Measurements from ENCODE around the gene RANBP3. TPM values are rescaled to one million over a fixed set of nuclear protein-coding genes. Genes with fewer than 3 reads are reported as not detected.

Gene RANBP3
- total RNA-seq, 1 experiment from 2014 or later, result 62.4 TPM

DNA sequence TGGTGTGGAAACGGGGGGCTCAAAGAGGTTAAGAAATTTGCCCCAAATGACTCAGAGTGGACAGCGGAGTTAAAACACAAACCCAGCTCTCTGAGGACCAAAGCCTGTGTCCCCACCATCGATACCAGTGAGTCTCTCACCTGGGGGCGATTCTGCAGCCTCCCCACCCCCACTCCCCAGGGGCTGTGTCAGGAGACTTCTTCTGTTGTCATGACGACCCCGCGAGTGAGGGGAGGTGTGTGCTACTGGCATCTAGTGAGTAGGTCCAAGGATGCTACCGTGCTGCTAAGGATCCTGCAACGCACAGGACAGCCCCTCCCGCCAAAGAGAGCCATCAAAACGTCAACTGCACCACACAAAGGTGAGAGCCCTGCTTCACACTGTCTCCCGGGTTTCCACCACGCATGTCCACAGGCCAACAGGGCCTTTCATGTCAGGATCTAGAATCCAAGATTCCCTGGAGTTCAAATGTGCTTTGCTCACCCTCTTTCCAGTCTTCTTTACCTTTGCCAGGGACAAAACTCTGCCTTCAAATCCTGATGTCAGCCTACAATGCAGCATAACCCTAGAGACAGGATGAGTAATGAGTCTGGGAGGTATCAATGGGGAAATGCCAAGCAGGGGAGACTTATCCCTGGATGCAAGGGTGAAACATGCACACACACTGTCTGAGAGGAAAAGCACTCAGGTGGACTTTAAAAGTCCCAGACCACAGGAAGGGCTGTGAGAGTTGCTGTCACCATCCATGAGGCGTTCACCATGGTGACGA is 3.9 kb downstream of the RANBP3 start:
- RAD21 ChIA-PET (ENCODE audit: low non-redundant PET in 1 of 2, low total read pairs in 2 of 2, uncharacterized antibody in 2 of 2, unreplicated experiment in 2 of 2), result no interaction called here

More for the DNA sequence above, 3.9 kb downstream of the RANBP3 start:
- Histone ChIP-seq H3K9ac (ENCODE audit: low read length) (no peak overlapping the region), H3K27me3 (ENCODE audit: insufficient read depth, low read length) (no peaks in the 10 kb centered on the region), H4K20me1 (ENCODE audit: insufficient read depth) (no peaks in the 10 kb centered on the region), H3K27ac (ENCODE audit: low read depth, low read length) (no peak overlapping the region), H3K9me3 (ENCODE audit: control insufficient read depth in 1 of 2, insufficient read depth in 1 of 2, low read depth in 1 of 2, low read length in 2 of 2) (no peaks in the 10 kb centered on the region), H3K4me2 (ENCODE audit: low read length) (no peak overlapping the region), H3K36me3 (ENCODE audit: control insufficient read depth in 1 of 2, insufficient read depth in 2 of 2, low read length in 2 of 2) (peaks cover 2 to 22% of the 10 kb centered on the region in 2 experiments; a peak in 3 of 4 replicates), H2AFZ (ENCODE audit: low read depth, low read length, poor library complexity, severe bottlenecking) (no peak overlapping the region), H3K4me3 (replicated peaks in 1 of 2; ENCODE audit: low read depth in 1 of 2, low read length in 2 of 2) (no peak overlapping the region), H3K79me2 (ENCODE audit: insufficient read depth, low read length) (peaks cover 96% of the 10 kb centered on the region), H3K9me2 (ENCODE audit: insufficient read depth) (no peaks in the 10 kb centered on the region), H3K4me1 (ENCODE audit: control insufficient read depth in 1 of 2, insufficient read depth in 2 of 2, low read length in 2 of 2) (peaks cover 5 to 15% of the 10 kb centered on the region in 2 experiments)
- ChIA-PET POLR2A (no interaction called here), CTCF (no interaction called here)
- intact Hi-C loops (cut with micrococcal nuclease), result no loop called here
- TF ChIP-seq ZNF274 (IDR thresholded peaks at IDR 0.05; ENCODE audit: low read depth, low read length) (no peak), EZH2phosphoT487 (IDR thresholded peaks at IDR 0.05; ENCODE audit: borderline replicate concordance) (no peak), POLR2A (IDR thresholded peaks at IDR 0.05; ENCODE audit: borderline replicate concordance, extremely low read depth, insufficient read depth, insufficient read length) (no peak), SIN3A (IDR thresholded peaks at IDR 0.05; ENCODE audit: low read depth) (no peak), EGR1 (IDR thresholded peaks at IDR 0.05; ENCODE audit: low read depth) (no peak), ELF1 (IDR thresholded peaks at IDR 0.05; ENCODE audit: borderline replicate concordance, low read depth) (no peak), JUND (IDR thresholded peaks at IDR 0.05) (no peak), SP1 (IDR thresholded peaks at IDR 0.05; ENCODE audit: low read depth) (no peak), POLR2AphosphoS5 (IDR thresholded peaks at IDR 0.05; ENCODE audit: low read depth, low read length) (no peak)
- TF ChIP-seq, protein P1, sequence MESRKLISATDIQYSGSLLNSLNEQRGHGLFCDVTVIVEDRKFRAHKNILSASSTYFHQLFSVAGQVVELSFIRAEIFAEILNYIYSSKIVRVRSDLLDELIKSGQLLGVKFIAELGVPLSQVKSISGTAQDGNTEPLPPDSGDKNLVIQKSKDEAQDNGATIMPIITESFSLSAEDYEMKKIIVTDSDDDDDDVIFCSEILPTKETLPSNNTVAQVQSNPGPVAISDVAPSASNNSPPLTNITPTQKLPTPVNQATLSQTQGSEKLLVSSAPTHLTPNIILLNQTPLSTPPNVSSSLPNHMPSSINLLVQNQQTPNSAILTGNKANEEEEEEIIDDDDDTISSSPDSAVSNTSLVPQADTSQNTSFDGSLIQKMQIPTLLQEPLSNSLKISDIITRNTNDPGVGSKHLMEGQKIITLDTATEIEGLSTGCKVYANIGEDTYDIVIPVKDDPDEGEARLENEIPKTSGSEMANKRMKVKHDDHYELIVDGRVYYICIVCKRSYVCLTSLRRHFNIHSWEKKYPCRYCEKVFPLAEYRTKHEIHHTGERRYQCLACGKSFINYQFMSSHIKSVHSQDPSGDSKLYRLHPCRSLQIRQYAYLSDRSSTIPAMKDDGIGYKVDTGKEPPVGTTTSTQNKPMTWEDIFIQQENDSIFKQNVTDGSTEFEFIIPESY (IDR thresholded peaks at IDR 0.05; ENCODE audit: extremely low read depth, insufficient replicate concordance, low read length), result no peak
- TF ChIP-seq, protein P2, sequence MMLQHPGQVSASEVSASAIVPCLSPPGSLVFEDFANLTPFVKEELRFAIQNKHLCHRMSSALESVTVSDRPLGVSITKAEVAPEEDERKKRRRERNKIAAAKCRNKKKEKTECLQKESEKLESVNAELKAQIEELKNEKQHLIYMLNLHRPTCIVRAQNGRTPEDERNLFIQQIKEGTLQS (IDR thresholded peaks at IDR 0.05), result no peak
- TF ChIP-seq, protein P3, sequence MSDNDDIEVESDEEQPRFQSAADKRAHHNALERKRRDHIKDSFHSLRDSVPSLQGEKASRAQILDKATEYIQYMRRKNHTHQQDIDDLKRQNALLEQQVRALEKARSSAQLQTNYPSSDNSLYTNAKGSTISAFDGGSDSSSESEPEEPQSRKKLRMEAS (IDR thresholded peaks at IDR 0.05), result no peak
- TF ChIP-seq, protein P4, sequence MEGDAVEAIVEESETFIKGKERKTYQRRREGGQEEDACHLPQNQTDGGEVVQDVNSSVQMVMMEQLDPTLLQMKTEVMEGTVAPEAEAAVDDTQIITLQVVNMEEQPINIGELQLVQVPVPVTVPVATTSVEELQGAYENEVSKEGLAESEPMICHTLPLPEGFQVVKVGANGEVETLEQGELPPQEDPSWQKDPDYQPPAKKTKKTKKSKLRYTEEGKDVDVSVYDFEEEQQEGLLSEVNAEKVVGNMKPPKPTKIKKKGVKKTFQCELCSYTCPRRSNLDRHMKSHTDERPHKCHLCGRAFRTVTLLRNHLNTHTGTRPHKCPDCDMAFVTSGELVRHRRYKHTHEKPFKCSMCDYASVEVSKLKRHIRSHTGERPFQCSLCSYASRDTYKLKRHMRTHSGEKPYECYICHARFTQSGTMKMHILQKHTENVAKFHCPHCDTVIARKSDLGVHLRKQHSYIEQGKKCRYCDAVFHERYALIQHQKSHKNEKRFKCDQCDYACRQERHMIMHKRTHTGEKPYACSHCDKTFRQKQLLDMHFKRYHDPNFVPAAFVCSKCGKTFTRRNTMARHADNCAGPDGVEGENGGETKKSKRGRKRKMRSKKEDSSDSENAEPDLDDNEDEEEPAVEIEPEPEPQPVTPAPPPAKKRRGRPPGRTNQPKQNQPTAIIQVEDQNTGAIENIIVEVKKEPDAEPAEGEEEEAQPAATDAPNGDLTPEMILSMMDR (IDR thresholded peaks at IDR 0.05 in 2 of 3, conservative IDR thresholded peaks at IDR 0.05 in 1 of 3; ENCODE audit: borderline replicate concordance in 1 of 3, insufficient read depth in 1 of 3, low read depth in 2 of 3, low read length in 2 of 3), result no peak
- no TSS peak for BruUV-seq (replicated peaks)
- DNase-seq (ENCODE audit: low read depth, low spot score), result no peak
- no peak for ATAC-seq

Measured in HCT116 (cell line).